ENCODE measurements around the gene CFAP299. TPM values are rescaled to one million over a fixed set of nuclear protein-coding genes. Genes with fewer than 3 reads are reported as not detected.

Gene CFAP299
- total and polyA plus RNA-seq, 9 of the 15 experiments (the other 6 are each of a cell fraction or from before 2014, with no cell fraction given): 0.09 to 3.0 (median 0.76) TPM

DNA sequence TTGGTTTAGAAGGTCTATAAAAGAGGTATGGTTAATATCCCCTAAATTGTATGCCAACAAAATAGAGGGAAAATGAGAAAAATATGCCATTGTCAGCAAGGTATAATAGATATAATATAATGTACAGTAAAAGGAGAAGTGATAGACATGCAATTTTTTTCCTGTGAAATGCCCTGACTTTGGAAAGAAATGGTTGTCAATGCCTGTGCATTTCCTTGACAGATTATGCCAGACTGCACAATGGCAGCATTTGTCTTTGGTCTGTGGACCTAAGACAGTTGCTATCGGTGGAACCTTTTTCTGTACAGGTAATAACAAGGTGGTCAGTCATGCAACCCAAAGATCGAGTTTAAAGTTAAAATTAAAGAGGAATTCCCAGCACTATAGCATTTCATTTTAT is 301.7 kb downstream of the CFAP299 start (continued):
- no peak for TF ChIP-seq ZNF766 (CRISPR knock-in tag; conservative IDR thresholded peaks at IDR 0.05)

DNA sequence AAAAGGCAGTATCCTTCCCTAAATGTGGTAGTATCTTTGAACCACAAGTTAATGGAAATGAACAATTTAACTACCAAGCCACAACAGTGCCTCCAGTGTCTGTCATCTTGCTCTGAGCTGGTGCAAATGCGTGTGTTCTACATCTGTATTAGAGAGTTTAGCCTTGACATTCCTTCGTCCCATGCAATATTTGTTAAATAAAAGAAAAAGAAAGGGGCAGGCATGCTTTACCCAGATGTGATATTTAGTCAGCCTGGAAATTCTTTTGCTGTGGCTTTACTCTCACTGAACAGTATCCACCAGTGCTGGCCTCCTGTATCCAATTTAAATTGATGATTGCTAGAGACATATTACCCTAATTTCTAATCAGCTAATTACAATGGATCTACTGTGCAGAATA is 310.5 kb downstream of the CFAP299 start:
- whole genome bisulfite sequencing (ENCODE audit: insufficient coverage, low coverage, missing lambda C conversion rate): 0% methylated on average over 2 of the region's 2 CpGs
- TF ChIP-seq ZNF212 (CRISPR knock-in tag; IDR thresholded peaks at IDR 0.05) (no peak), SMAD2 (IDR thresholded peaks at IDR 0.05; ENCODE audit: low read depth, low read length) (no peak), ZNF324 (CRISPR knock-in tag; IDR thresholded peaks at IDR 0.05) (no peak), ZNF77 (CRISPR knock-in tag; IDR thresholded peaks at IDR 0.05) (no peak), ZFP1 (CRISPR knock-in tag; IDR thresholded peaks at IDR 0.05) (no peak), BDP1 (IDR thresholded peaks at IDR 0.05; ENCODE audit: insufficient read depth, insufficient read length) (no peak), TEAD1 (CRISPR knock-in tag; IDR thresholded peaks at IDR 0.05) (no peak), CBX2 (IDR thresholded peaks at IDR 0.05; ENCODE audit: insufficient read depth, low read length, poor library complexity, severe bottlenecking) (no peak), CEBPG (CRISPR knock-in tag; IDR thresholded peaks at IDR 0.05) (no peak), CEBPG (tag; conservative IDR thresholded peaks at IDR 0.05 in 1 of 2, IDR thresholded peaks at IDR 0.05 in 1 of 2) (no peak), MCM3 (IDR thresholded peaks at IDR 0.05) (no peak)
- TF ChIP-seq, protein P1, sequence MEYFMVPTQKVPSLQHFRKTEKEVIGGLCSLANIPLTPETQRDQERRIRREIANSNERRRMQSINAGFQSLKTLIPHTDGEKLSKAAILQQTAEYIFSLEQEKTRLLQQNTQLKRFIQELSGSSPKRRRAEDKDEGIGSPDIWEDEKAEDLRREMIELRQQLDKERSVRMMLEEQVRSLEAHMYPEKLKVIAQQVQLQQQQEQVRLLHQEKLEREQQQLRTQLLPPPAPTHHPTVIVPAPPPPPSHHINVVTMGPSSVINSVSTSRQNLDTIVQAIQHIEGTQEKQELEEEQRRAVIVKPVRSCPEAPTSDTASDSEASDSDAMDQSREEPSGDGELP (CRISPR knock-in tag; IDR thresholded peaks at IDR 0.05; ENCODE audit: borderline replicate concordance): no peak
- TF ChIP-seq, protein P2, sequence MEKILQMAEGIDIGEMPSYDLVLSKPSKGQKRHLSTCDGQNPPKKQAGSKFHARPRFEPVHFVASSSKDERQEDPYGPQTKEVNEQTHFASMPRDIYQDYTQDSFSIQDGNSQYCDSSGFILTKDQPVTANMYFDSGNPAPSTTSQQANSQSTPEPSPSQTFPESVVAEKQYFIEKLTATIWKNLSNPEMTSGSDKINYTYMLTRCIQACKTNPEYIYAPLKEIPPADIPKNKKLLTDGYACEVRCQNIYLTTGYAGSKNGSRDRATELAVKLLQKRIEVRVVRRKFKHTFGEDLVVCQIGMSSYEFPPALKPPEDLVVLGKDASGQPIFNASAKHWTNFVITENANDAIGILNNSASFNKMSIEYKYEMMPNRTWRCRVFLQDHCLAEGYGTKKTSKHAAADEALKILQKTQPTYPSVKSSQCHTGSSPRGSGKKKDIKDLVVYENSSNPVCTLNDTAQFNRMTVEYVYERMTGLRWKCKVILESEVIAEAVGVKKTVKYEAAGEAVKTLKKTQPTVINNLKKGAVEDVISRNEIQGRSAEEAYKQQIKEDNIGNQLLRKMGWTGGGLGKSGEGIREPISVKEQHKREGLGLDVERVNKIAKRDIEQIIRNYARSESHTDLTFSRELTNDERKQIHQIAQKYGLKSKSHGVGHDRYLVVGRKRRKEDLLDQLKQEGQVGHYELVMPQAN (IDR thresholded peaks at IDR 0.05; ENCODE audit: borderline replicate concordance): no peak
- TF ChIP-seq, protein P3, sequence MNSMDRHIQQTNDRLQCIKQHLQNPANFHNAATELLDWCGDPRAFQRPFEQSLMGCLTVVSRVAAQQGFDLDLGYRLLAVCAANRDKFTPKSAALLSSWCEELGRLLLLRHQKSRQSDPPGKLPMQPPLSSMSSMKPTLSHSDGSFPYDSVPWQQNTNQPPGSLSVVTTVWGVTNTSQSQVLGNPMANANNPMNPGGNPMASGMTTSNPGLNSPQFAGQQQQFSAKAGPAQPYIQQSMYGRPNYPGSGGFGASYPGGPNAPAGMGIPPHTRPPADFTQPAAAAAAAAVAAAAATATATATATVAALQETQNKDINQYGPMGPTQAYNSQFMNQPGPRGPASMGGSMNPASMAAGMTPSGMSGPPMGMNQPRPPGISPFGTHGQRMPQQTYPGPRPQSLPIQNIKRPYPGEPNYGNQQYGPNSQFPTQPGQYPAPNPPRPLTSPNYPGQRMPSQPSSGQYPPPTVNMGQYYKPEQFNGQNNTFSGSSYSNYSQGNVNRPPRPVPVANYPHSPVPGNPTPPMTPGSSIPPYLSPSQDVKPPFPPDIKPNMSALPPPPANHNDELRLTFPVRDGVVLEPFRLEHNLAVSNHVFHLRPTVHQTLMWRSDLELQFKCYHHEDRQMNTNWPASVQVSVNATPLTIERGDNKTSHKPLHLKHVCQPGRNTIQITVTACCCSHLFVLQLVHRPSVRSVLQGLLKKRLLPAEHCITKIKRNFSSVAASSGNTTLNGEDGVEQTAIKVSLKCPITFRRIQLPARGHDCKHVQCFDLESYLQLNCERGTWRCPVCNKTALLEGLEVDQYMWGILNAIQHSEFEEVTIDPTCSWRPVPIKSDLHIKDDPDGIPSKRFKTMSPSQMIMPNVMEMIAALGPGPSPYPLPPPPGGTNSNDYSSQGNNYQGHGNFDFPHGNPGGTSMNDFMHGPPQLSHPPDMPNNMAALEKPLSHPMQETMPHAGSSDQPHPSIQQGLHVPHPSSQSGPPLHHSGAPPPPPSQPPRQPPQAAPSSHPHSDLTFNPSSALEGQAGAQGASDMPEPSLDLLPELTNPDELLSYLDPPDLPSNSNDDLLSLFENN (IDR thresholded peaks at IDR 0.05; ENCODE audit: low read depth in 2 of 2, low read length in 2 of 2): no peak

More for the DNA sequence above, 310.5 kb downstream of the CFAP299 start:
- Histone ChIP-seq H3K4me3 (no peak overlapping the region), H3K79me2 (ENCODE audit: control insufficient read depth, insufficient read depth, low read length) (no peaks in the 10 kb centered on the region), H3K9me3 (replicated peaks; ENCODE audit: control insufficient read depth, insufficient read depth, low read depth, low read length) (no peaks in the 10 kb centered on the region), H3K4me2 (ENCODE audit: insufficient read depth, low read length) (no peak overlapping the region), H2AFZ (ENCODE audit: low read depth, low read length) (no peak overlapping the region), H3K4me1 (replicated peaks in 1 of 2; ENCODE audit: control insufficient read depth in 2 of 2, insufficient read depth in 2 of 2, low read length in 2 of 2) (no peaks in the 10 kb centered on the region), H3K36me3 (ENCODE audit: control insufficient read depth, insufficient read depth, low read length) (no peaks in the 10 kb centered on the region), H3K27me3 (ENCODE audit: control insufficient read depth in 2 of 2, insufficient read depth in 2 of 2, low read length in 2 of 2) (no peaks in the 10 kb centered on the region), H4K20me1 (replicated peaks; ENCODE audit: control insufficient read depth, insufficient read depth, low read length) (no peaks in the 10 kb centered on the region), H3K9me1 (ENCODE audit: control insufficient read depth, insufficient read depth, low read length) (no peaks in the 10 kb centered on the region), H3K9ac (ENCODE audit: insufficient read depth in 1 of 2, low read depth in 2 of 2, low read length in 2 of 2) (no peak overlapping the region), H3K27ac (ENCODE audit: extremely low read depth, low read depth, low read length) (no peak overlapping the region)
- POLR2A ChIA-PET: no interaction called here
- CTCF ChIA-PET (ENCODE audit: low intra/inter-chr PET ratio): no interaction called here
- DNase-seq (ENCODE audit: extremely low read depth in 1 of 4, low spot score in 3 of 4): no peak
- no peak for FAIRE-seq
- in situ Hi-C loops (cut with MboI): no loop called here
- intact Hi-C loops (cut with micrococcal nuclease): no loop called here
- ATAC-seq: no peak
- no TSS peak for BruUV-seq (replicated peaks)

Measured in K562 (cell line).